Liver (tissue), 9 donors: Measurements from ENCODE around the gene PTPN14. TPM values are rescaled to one million over a fixed set of nuclear protein-coding genes. Genes with fewer than 3 reads are reported as not detected.

Source experiments
- DNase-seq: peaks from one replicate; pipeline ENCODE4 v3.0.0-alpha.2; 2017; ENCODE audit warnings: low spot score
- H3K27ac ChIP-seq, 2 donors: one replicate each; pipeline ENCODE4 v1.7.0; 2013; ENCODE audit warnings: inconsistent platforms in 2 of 2, low read length in 2 of 2, control low read depth in 1 of 2, low read depth in 1 of 2, mild to moderate bottlenecking in 1 of 2
- H3K27me3 ChIP-seq, 4 donors: one replicate each; pipeline versions ENCODE4 v1.6.1 to v1.7.0; 2013; ENCODE audit warnings: low read length in 3 of 4, inconsistent platforms in 1 of 4, mild to moderate bottlenecking in 1 of 4, moderate library complexity in 1 of 4; ENCODE audit not compliant: control insufficient read depth in 4 of 4, insufficient read depth in 4 of 4
- H3K36me3 ChIP-seq, 4 donors: one replicate each; pipeline versions ENCODE4 v1.6.1 to v1.7.0; 2013; ENCODE audit warnings: low read length in 3 of 4, mild to moderate bottlenecking in 3 of 4, low read depth in 1 of 4, moderate library complexity in 1 of 4; ENCODE audit not compliant: control insufficient read depth in 4 of 4, insufficient read depth in 3 of 4
- H3K4me1 ChIP-seq, 4 donors: one replicate each; pipeline versions ENCODE4 v1.6.1 to v1.7.0; 2013; ENCODE audit warnings: low read length in 3 of 4, mild to moderate bottlenecking in 3 of 4, moderate library complexity in 1 of 4; ENCODE audit not compliant: control insufficient read depth in 4 of 4, insufficient read depth in 4 of 4
- H3K4me3 ChIP-seq, 3 donors: one replicate each; pipeline versions ENCODE4 v1.6.1 to v1.7.0; 2013; ENCODE audit warnings: low read length in 3 of 3, control low read depth in 1 of 3, low read depth in 1 of 3, mild to moderate bottlenecking in 1 of 3
- H3K9ac ChIP-seq, 2 donors: one replicate each; pipeline ENCODE4 v1.7.0; 2013; ENCODE audit warnings: low read length in 2 of 2, mild to moderate bottlenecking in 2 of 2, moderate library complexity in 2 of 2, control low read depth in 1 of 2, low read depth in 1 of 2
- H3K9me3 ChIP-seq, 4 donors: one replicate each; pipeline versions ENCODE4 v1.6.1 to v1.7.0; 2013; ENCODE audit warnings: low read length in 3 of 4; ENCODE audit not compliant: control insufficient read depth in 4 of 4
- ATF3 ChIP-seq: IDR thresholded peaks from 2 replicates; pipeline ENCODE4 v1.6.1; 2016; ENCODE audit warnings: antibody characterized with exemption
- CTCF ChIP-seq: fragments of 150-350 bp; IDR thresholded peaks from 2 replicates; pipeline ENCODE4 v1.5.1; 2017; ENCODE audit warnings: improper control_type of control experiment, low read depth, low read length; ENCODE audit not compliant: missing input control
- EGR1 ChIP-seq, 2 donors: IDR thresholded peaks; 2 replicates each; pipeline ENCODE4 v1.6.1; 2016 to 2018; ENCODE audit warnings: antibody characterized with exemption in 2 of 2, low read depth in 2 of 2
- FOXA1 ChIP-seq: IDR thresholded peaks from 2 replicates; pipeline ENCODE4 v1.6.1; 2016; ENCODE audit warnings: antibody characterized with exemption
- FOXA2 ChIP-seq: IDR thresholded peaks from 2 replicates; pipeline ENCODE4 v1.6.1; 2016; ENCODE audit warnings: antibody characterized with exemption
- GABPA ChIP-seq, 2 donors: IDR thresholded peaks in 1 of 2; conservative IDR thresholded peaks in 1 of 2; 2 replicates each; pipeline ENCODE4 v1.6.1; 2016; ENCODE audit warnings: antibody characterized with exemption in 2 of 2, mild to moderate bottlenecking in 1 of 2, moderate library complexity in 1 of 2
- HNF4A ChIP-seq, 2 donors: conservative IDR thresholded peaks; 2 replicates each; pipeline ENCODE4 v1.6.1; 2016; ENCODE audit warnings: antibody characterized with exemption in 2 of 2, mild to moderate bottlenecking in 2 of 2
- HNF4G ChIP-seq: IDR thresholded peaks from 2 replicates; pipeline ENCODE4 v1.6.1; 2016; ENCODE audit warnings: antibody characterized with exemption
- JUND ChIP-seq, 2 donors: IDR thresholded peaks; 2 replicates each; pipeline ENCODE4 v1.6.1; 2016; ENCODE audit warnings: antibody characterized with exemption in 2 of 2
- RAD21 ChIP-seq, 2 donors: IDR thresholded peaks; 2 replicates each; pipeline ENCODE4 v1.6.1; 2016; ENCODE audit warnings: antibody characterized with exemption in 2 of 2, mild to moderate bottlenecking in 2 of 2
- REST ChIP-seq: IDR thresholded peaks from 2 replicates; pipeline ENCODE4 v1.6.1; 2016; ENCODE audit warnings: antibody characterized with exemption, mild to moderate bottlenecking
- RXRA ChIP-seq, 2 donors: IDR thresholded peaks; 2 replicates each; pipeline ENCODE4 v1.6.1; 2017 to 2018; ENCODE audit warnings: antibody characterized with exemption in 2 of 2, mild to moderate bottlenecking in 1 of 2
- SP1 ChIP-seq: IDR thresholded peaks from 2 replicates; pipeline ENCODE4 v1.6.1; 2018; ENCODE audit warnings: antibody characterized with exemption, mild to moderate bottlenecking
- TAF1 ChIP-seq: conservative IDR thresholded peaks from 2 replicates; pipeline ENCODE4 v1.6.1; 2016; ENCODE audit warnings: antibody characterized with exemption, mild to moderate bottlenecking
- YY1 ChIP-seq: IDR thresholded peaks from 2 replicates; pipeline ENCODE4 v1.6.1; 2016; ENCODE audit warnings: antibody characterized with exemption, mild to moderate bottlenecking
- WGBS: extraction: QIAGEN DNeasy Blood & Tissue Kit; methylation state at CpG from one replicate; pipeline ENCODE4 v1.1.7; 2013; 5-methylcytosine and 5-hydroxymethylcytosine counted together
- polyA plus RNA-seq, 2 donors: library from polyadenylated mRNA; stranded (reverse) in 1 of 2; unstranded in 1 of 2; fragments of 200-250 nt in 1 of 2; fragments of >200 nt in 1 of 2; fragmentation: Nextera tagmentation in 1 of 2; extraction: Ambion mirVana in 1 of 2; gene quantifications; one replicate each; pipeline versions ENCODE4 v1.2.1 to v1.2.3, GENCODE V29; 2013 to 2015
- total RNA-seq, 2 donors: library from RNA; depleted of rRNA; stranded (reverse); fragments of >200 nt; gene quantifications; one replicate each; pipeline ENCODE4 v1.2.3, GENCODE V29; 2014
- TF ChIP-seq, protein P1 (sequence below): IDR thresholded peaks from 2 replicates; pipeline ENCODE4 v1.6.1; 2016; ENCODE audit warnings: antibody characterized with exemption
- TF ChIP-seq, protein P2 (sequence below): IDR thresholded peaks from 2 replicates; pipeline ENCODE4 v1.6.1; 2016; ENCODE audit warnings: antibody characterized with exemption
- donor health status: healthy.
- donor health status: healthy.
- donor health status: healthy.
- donor health status: healthy.
- donor health status: healthy.

Gene PTPN14
- total and polyA plus RNA-seq, 4 donors: 0.54 to 3.2 (median 1.5) TPM

GRCh38 chr1:214420833-214421232, 130.6 kb downstream of the PTPN14 start:
- Histone ChIP-seq H3K36me3 (no peaks in the 10 kb centered on the region), H3K9me3 (no peaks in the 10 kb centered on the region), H3K9ac (no peak overlapping the region), H3K4me3 (no peak overlapping the region), H3K27me3 (peaks cover 0 to 2% (median 0%) of the 10 kb centered on the region in 4 donors), H3K27ac (no peak overlapping the region), H3K4me1 (no peaks in the 10 kb centered on the region)
- DNase-seq: no peak
- 54% methylated on average over 2 of the region's 2 CpGs for WGBS
- TF ChIP-seq RXRA (IDR thresholded peaks at IDR 0.05): no peak
- TF ChIP-seq GABPA (IDR thresholded peaks at IDR 0.05 in 1 of 2, conservative IDR thresholded peaks at IDR 0.05 in 1 of 2): no peak
- TF ChIP-seq EGR1 (IDR thresholded peaks at IDR 0.05; ENCODE audit: low read depth in 2 of 2): no peak
- TF ChIP-seq JUND (IDR thresholded peaks at IDR 0.05): no peak
- no peak for TF ChIP-seq RAD21 (IDR thresholded peaks at IDR 0.05)
- TF ChIP-seq ATF3: no peak
- no peak for TF ChIP-seq FOXA1
- no peak for TF ChIP-seq CTCF
- TF ChIP-seq REST: no peak
- no peak for TF ChIP-seq HNF4A (conservative IDR thresholded peaks at IDR 0.05)
- TF ChIP-seq SP1: no peak
- TF ChIP-seq TAF1: no peak

DNA sequence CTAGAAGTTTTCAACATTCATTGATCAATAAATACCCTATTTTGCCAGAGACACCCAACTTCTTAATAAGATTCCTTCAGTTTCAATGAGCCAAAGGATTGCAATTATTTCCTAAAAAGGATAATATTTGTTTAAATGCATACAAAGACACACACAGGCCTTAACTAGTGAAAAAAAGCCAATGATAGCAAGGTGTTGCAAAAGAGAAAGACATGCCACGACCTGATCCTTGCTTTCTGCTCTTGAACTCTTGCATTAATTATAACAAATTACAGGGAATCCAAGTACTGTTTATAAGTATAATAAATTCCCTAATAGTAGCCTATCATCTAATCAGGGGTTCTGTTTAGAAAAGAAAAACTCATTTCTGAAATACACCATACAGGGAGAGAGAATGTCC, 131.1 kb downstream of the PTPN14 start:
- peaks cover 0 to 2% (median 0%) of the 10 kb centered on the region in 4 donors for H3K27me3 ChIP-seq
- no peak for DNase-seq
- 81% methylated on average over 1 of the region's 1 CpG for WGBS
- H3K9ac ChIP-seq: no peak overlapping the region
- H3K9me3 ChIP-seq: no peaks in the 10 kb centered on the region
- no peak overlapping the region for H3K4me3 ChIP-seq
- H3K27ac ChIP-seq: no peak overlapping the region
- no peaks in the 10 kb centered on the region for H3K4me1 ChIP-seq
- H3K36me3 ChIP-seq: no peaks in the 10 kb centered on the region
- TF ChIP-seq FOXA2 (no peak), HNF4G (no peak), TAF1 (no peak), ATF3 (no peak), HNF4A (conservative IDR thresholded peaks at IDR 0.05) (no peak), FOXA1 (no peak), CTCF (no peak), REST (no peak), JUND (IDR thresholded peaks at IDR 0.05) (no peak), SP1 (no peak), RAD21 (IDR thresholded peaks at IDR 0.05) (no peak), GABPA (IDR thresholded peaks at IDR 0.05 in 1 of 2, conservative IDR thresholded peaks at IDR 0.05 in 1 of 2) (no peak), YY1 (no peak), EGR1 (IDR thresholded peaks at IDR 0.05; ENCODE audit: low read depth in 2 of 2) (no peak)
- TF ChIP-seq, protein P1, sequence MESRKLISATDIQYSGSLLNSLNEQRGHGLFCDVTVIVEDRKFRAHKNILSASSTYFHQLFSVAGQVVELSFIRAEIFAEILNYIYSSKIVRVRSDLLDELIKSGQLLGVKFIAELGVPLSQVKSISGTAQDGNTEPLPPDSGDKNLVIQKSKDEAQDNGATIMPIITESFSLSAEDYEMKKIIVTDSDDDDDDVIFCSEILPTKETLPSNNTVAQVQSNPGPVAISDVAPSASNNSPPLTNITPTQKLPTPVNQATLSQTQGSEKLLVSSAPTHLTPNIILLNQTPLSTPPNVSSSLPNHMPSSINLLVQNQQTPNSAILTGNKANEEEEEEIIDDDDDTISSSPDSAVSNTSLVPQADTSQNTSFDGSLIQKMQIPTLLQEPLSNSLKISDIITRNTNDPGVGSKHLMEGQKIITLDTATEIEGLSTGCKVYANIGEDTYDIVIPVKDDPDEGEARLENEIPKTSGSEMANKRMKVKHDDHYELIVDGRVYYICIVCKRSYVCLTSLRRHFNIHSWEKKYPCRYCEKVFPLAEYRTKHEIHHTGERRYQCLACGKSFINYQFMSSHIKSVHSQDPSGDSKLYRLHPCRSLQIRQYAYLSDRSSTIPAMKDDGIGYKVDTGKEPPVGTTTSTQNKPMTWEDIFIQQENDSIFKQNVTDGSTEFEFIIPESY: no peak
- TF ChIP-seq, protein P2, sequence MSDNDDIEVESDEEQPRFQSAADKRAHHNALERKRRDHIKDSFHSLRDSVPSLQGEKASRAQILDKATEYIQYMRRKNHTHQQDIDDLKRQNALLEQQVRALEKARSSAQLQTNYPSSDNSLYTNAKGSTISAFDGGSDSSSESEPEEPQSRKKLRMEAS: no peak
